Endothelial cell of umbilical vein (primary cell): ENCODE data around the gene MAN2B2.

ENCODE experiments used
- CTCF ChIP-seq, 2 donors: IDR thresholded peaks; 1 replicate in 1 of 2; 2 replicates in 1 of 2; pipeline ENCODE4 v1.5.1; 2011; ENCODE audit warnings: low read length in 2 of 2, mild to moderate bottlenecking in 2 of 2, moderate library complexity in 2 of 2, control low read depth in 1 of 2, inconsistent platforms in 1 of 2, low read depth in 1 of 2; ENCODE audit not compliant: insufficient read depth in 1 of 2; ENCODE audit errors: extremely low read depth in 1 of 2
- EZH2 ChIP-seq: IDR thresholded peaks from 2 replicates; pipeline ENCODE4 v1.6.1; 2012; ENCODE audit warnings: borderline replicate concordance, low read depth, mild to moderate bottlenecking, moderate library complexity, low read length, inconsistent platforms; ENCODE audit not compliant: severe bottlenecking
- FOS ChIP-seq: IDR thresholded peaks from 2 replicates; pipeline ENCODE4 v1.6.1; 2011; ENCODE audit warnings: mild to moderate bottlenecking, low read length, moderate library complexity, borderline replicate concordance; ENCODE audit not compliant: insufficient read depth
- MAX ChIP-seq: IDR thresholded peaks from 2 replicates; pipeline ENCODE4 v1.6.1; 2011; ENCODE audit not compliant: insufficient read depth, insufficient read length

DNA sequence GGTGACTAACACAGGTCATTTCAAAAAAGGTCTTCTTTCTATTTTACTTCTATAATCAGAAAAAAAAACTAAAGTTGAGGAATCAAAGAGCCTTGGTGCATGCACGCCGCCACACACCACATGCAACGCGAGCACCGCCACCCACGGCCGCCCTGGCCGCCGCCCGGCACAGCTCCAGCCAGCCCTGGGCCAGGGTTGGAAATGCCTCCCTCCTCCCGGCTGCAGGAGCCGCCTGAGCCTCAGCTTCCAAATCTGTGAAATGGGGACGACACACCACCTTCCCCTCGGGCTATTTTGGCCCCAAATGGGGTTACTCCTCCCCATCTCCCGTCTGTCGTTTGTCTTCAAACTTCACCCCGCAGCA lies 39.7 kb upstream of the MAN2B2 start:
- TF ChIP-seq FOS (no peak), CTCF (IDR thresholded peaks at IDR 0.05; ENCODE audit: extremely low read depth in 1 of 2, insufficient read depth in 1 of 2, low read depth in 1 of 2, low read length in 2 of 2) (no peak), EZH2 (no peak), MAX (no peak)
